ENCODE results near the gene SYTL4.

The SYTL4 gene

GRCh38 chrX:100695991-100696390 lies 35.9 kb downstream of the SYTL4 start:
- DNase-seq (ENCODE audit: low spot score): no peak
- in situ Hi-C loops (cut with MboI; ENCODE audit: low sequenced_read_pairs, unreplicated experiment): no loop called here

DNA sequence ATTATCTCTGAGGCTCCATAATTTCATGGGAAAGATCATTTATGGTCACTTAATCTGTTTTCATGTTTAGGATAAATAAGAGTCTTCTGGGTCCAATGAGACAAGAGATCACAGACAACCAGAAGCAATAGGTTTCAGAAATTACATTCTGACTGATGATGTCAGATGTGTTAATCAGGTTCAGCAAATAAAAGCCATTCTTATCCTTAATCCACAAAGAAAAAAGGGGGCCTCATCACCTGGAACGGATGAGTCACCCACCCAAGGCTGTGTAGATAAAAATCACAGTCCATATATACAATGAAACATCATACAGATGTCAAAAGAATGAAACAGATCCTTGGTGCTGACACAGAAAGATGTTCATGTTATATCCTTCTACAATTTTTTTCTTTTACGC lies 36.6 kb downstream of the SYTL4 start:
- in situ Hi-C loops (cut with MboI; ENCODE audit: low sequenced_read_pairs, unreplicated experiment): no loop called here
- no peak for DNase-seq (ENCODE audit: low spot score)
- no peak for TF ChIP-seq CTCF (IDR thresholded peaks at IDR 0.05; ENCODE audit: borderline replicate concordance, control extremely low read depth, extremely low read depth, insufficient read depth, missing control alignments)

More at GRCh38 chrX:100695991-100696390, 35.9 kb downstream of the SYTL4 start:
- TF ChIP-seq CTCF (IDR thresholded peaks at IDR 0.05; ENCODE audit: borderline replicate concordance, control extremely low read depth, extremely low read depth, insufficient read depth, missing control alignments): no peak

GRCh38 chrX:100687546-100687945 lies 44.4 kb downstream of the SYTL4 start:
- in situ Hi-C loops (cut with MboI; ENCODE audit: low sequenced_read_pairs, unreplicated experiment): loop anchor here (5.0 kb wide), 1 partner anchor 80 kb away; no protein-coding TSS in a partner anchor
- DNase-seq (ENCODE audit: low spot score): peak; percentile 23
- TF ChIP-seq CTCF (IDR thresholded peaks at IDR 0.05; ENCODE audit: borderline replicate concordance, control extremely low read depth, extremely low read depth, insufficient read depth, missing control alignments): no peak

GRCh38 chrX:100687128-100687527 lies 44.8 kb downstream of the SYTL4 start:
- DNase-seq (ENCODE audit: low spot score): no peak
- TF ChIP-seq CTCF (IDR thresholded peaks at IDR 0.05; ENCODE audit: borderline replicate concordance, control extremely low read depth, extremely low read depth, insufficient read depth, missing control alignments): no peak
- in situ Hi-C loops (cut with MboI; ENCODE audit: low sequenced_read_pairs, unreplicated experiment): loop anchor here (5.0 kb wide), 1 partner anchor 80 kb away; no protein-coding TSS in a partner anchor

- in situ Hi-C loops (cut with MboI; ENCODE audit: low sequenced_read_pairs, unreplicated experiment): loop anchor here (5.0 kb wide), 1 partner anchor 81 kb away; no protein-coding TSS in a partner anchor
- TF ChIP-seq CTCF (IDR thresholded peaks at IDR 0.05; ENCODE audit: borderline replicate concordance, control extremely low read depth, extremely low read depth, insufficient read depth, missing control alignments): no peak
- no peak for DNase-seq (ENCODE audit: low spot score)
These were observed 46.0 kb downstream of the SYTL4 start for GRCh38 chrX:100685997-100686305.

- in situ Hi-C loops (cut with MboI; ENCODE audit: low sequenced_read_pairs, unreplicated experiment): loop anchor here (5.0 kb wide), 1 partner anchor 82 kb away; no protein-coding TSS in a partner anchor
- peak; percentile 60 for DNase-seq (ENCODE audit: low spot score)
- peak; percentile 62 for TF ChIP-seq CTCF (IDR thresholded peaks at IDR 0.05; ENCODE audit: borderline replicate concordance, control extremely low read depth, extremely low read depth, insufficient read depth, missing control alignments)
These were observed 46.5 kb downstream of the SYTL4 start for GRCh38 chrX:100685284-100685996.
